Mucosa of rectum (tissue), 2 donors: Measurements from ENCODE around the gene GLRA2.
"Not testable (repeated sequence)": the region's sequence is repeated elsewhere in the genome, so short reads cannot be mapped to it uniquely, and the experiment has no call there.

Source experiments
- H3K27ac ChIP-seq, 2 donors: one replicate each; pipeline ENCODE4 v1.7.0; 2013; ENCODE audit warnings: inconsistent platforms in 2 of 2, low read depth in 2 of 2, low read length in 2 of 2
- H3K27me3 ChIP-seq, 2 donors: one replicate each; pipeline ENCODE4 v1.7.0; 2013; ENCODE audit warnings: low read length in 2 of 2; ENCODE audit not compliant: control insufficient read depth in 2 of 2, insufficient read depth in 2 of 2
- H3K36me3 ChIP-seq, 2 donors: one replicate each; pipeline ENCODE4 v1.7.0; 2013; ENCODE audit warnings: low read length in 2 of 2; ENCODE audit not compliant: control insufficient read depth in 2 of 2, insufficient read depth in 2 of 2
- H3K4me1 ChIP-seq, 2 donors: one replicate each; pipeline ENCODE4 v1.7.0; 2013; ENCODE audit warnings: low read length in 2 of 2, mild to moderate bottlenecking in 1 of 2; ENCODE audit not compliant: control insufficient read depth in 2 of 2, insufficient read depth in 2 of 2
- H3K4me3 ChIP-seq, 2 donors: one replicate each; pipeline ENCODE4 v1.7.0; 2013; ENCODE audit warnings: low read length in 2 of 2
- H3K9ac ChIP-seq, 2 donors: one replicate each; pipeline ENCODE4 v1.7.0; 2013; ENCODE audit warnings: low read length in 2 of 2, low read depth in 1 of 2, mild to moderate bottlenecking in 1 of 2
- H3K9me3 ChIP-seq, 2 donors: one replicate each; pipeline ENCODE4 v1.7.0; 2013; ENCODE audit warnings: low read length in 2 of 2; ENCODE audit not compliant: control insufficient read depth in 2 of 2
- donor health status: healthy.
- donor health status: Normal muscosa, but diverticular disease.

Gene GLRA2

GRCh38 chrX:14641681-14642655 lies 112.6 kb downstream of the GLRA2 start:
- H3K27ac ChIP-seq: no peak overlapping the region
- peaks cover 0 to 3% of the 10 kb centered on the region in 2 donors for H3K27me3 ChIP-seq
- H3K4me3 ChIP-seq: no peak overlapping the region
- H3K9me3 ChIP-seq: no peaks in the 10 kb centered on the region
- no peaks in the 10 kb centered on the region for H3K36me3 ChIP-seq
- no peaks in the 10 kb centered on the region for H3K4me1 ChIP-seq
- H3K9ac ChIP-seq: no peak overlapping the region

DNA sequence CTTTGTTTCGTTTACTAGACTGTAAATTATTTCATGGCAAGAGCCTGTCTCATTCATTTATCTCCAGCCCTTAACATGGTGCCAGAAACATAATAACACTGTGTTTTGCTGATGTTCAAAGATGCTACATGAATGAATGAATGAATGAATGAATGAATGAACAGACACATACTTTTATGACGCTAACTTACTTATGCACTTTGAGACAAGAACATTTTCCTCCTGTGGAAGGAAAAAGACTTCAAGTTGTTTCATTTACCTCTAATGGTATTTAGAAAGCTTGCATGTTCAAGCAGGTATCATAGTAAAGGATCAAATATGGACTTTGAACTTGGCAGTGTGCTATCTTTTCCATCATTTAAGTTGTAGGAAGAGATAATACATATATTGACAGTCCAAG lies 131.6 kb downstream of the GLRA2 start:
- H3K9ac ChIP-seq: no peak overlapping the region
- H3K4me1 ChIP-seq: no peaks in the 10 kb centered on the region
- no peaks in the 10 kb centered on the region for H3K9me3 ChIP-seq
- H3K36me3 ChIP-seq: no peaks in the 10 kb centered on the region
- H3K27me3 ChIP-seq: no peaks in the 10 kb centered on the region
- H3K4me3 ChIP-seq: no peak overlapping the region
- H3K27ac ChIP-seq: no peak overlapping the region

- H3K9me3 ChIP-seq: no peaks in the 10 kb centered on the region
- peaks cover 0 to 4% of the 10 kb centered on the region in 2 donors for H3K27me3 ChIP-seq
- H3K4me1 ChIP-seq: no peaks in the 10 kb centered on the region
- H3K4me3 ChIP-seq: no peak overlapping the region
- H3K9ac ChIP-seq: no peak overlapping the region
- no peak overlapping the region for H3K27ac ChIP-seq
- no peaks in the 10 kb centered on the region for H3K36me3 ChIP-seq
These were observed 141.5 kb downstream of the GLRA2 start for GRCh38 chrX:14670819-14671218.

- Histone ChIP-seq H3K36me3 (no peaks in the 10 kb centered on the region), H3K27me3 (peaks cover 0 to 4% of the 10 kb centered on the region in 2 donors), H3K4me1 (no peaks in the 10 kb centered on the region), H3K27ac (no peak overlapping the region), H3K4me3 (no peak overlapping the region), H3K9me3 (no peaks in the 10 kb centered on the region), H3K9ac (no peak overlapping the region)
These were observed 143.4 kb downstream of the GLRA2 start for GRCh38 chrX:14672611-14673172.

DNA sequence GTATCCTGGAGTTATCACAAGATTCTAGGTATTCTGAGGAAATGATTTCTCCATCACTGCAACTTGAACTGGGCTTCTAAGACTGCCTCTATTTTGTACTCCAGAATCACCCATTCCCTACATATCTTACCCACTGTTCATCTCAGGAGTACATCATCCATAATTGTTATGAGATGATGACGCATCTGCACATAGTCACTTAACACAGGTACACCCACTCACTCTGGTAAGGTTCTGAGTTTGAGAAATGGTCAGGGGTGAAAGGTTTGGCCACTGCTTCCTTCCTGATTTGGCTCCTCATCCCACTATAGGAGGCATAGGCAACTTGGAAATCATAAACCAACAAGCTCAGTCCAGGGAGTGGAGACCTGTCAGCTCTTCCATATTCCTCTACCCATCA lies 143.9 kb downstream of the GLRA2 start:
- Histone ChIP-seq H3K4me3 (no peak overlapping the region), H3K9ac (no peak overlapping the region), H3K27me3 (peaks cover 0 to 4% of the 10 kb centered on the region in 2 donors), H3K4me1 (no peaks in the 10 kb centered on the region), H3K9me3 (no peaks in the 10 kb centered on the region), H3K36me3 (no peaks in the 10 kb centered on the region), H3K27ac (no peak overlapping the region)

GRCh38 chrX:14673764-14674163 lies 144.4 kb downstream of the GLRA2 start:
- Histone ChIP-seq H3K9ac (no peak overlapping the region), H3K4me1 (no peaks in the 10 kb centered on the region), H3K27ac (no peak overlapping the region), H3K36me3 (no peaks in the 10 kb centered on the region), H3K9me3 (no peaks in the 10 kb centered on the region), H3K27me3 (peaks cover 0 to 4% of the 10 kb centered on the region in 2 donors), H3K4me3 (no peak overlapping the region)

- H3K4me1 ChIP-seq: no peaks in the 10 kb centered on the region
- H3K9ac ChIP-seq: no peak overlapping the region
- H3K9me3 ChIP-seq: no peaks in the 10 kb centered on the region
- H3K27ac ChIP-seq: no peak overlapping the region
- H3K36me3 ChIP-seq: no peaks in the 10 kb centered on the region
- no peak overlapping the region for H3K4me3 ChIP-seq
- peaks cover 0 to 4% of the 10 kb centered on the region in 2 donors for H3K27me3 ChIP-seq
These were observed 146.2 kb downstream of the GLRA2 start for GRCh38 chrX:14675500-14675899.

DNA sequence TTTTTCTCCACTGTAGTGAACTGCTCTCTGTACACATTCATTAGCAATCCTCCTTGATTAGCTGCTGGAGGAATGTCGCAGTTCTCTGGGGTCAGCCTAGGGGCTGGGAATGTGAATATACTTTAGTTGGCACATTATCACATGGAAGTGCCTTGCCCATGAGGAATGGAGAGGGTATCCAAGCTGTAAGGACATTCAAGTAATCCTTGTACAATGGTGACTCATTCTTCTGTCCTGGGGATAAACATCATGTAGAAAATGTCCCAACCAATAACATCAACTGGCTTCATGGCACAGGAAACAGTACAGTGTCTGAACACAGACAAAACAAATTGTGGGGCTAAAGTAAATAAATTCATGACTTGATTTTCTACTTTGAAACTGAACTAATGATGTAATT lies 147.1 kb downstream of the GLRA2 start:
- Histone ChIP-seq H3K27ac (no peak overlapping the region), H3K4me1 (no peaks in the 10 kb centered on the region), H3K36me3 (no peaks in the 10 kb centered on the region), H3K9ac (no peak overlapping the region), H3K27me3 (peaks cover 0 to 4% of the 10 kb centered on the region in 2 donors), H3K9me3 (no peaks in the 10 kb centered on the region), H3K4me3 (no peak overlapping the region)

GRCh38 chrX:14688331-14688730 lies 159.0 kb downstream of the GLRA2 start:
- not testable (repeated sequence) for H3K9me3 ChIP-seq, H3K4me3 ChIP-seq, H3K9ac ChIP-seq, H3K36me3 ChIP-seq, H3K27me3 ChIP-seq, H3K4me1 ChIP-seq, H3K27ac ChIP-seq

DNA sequence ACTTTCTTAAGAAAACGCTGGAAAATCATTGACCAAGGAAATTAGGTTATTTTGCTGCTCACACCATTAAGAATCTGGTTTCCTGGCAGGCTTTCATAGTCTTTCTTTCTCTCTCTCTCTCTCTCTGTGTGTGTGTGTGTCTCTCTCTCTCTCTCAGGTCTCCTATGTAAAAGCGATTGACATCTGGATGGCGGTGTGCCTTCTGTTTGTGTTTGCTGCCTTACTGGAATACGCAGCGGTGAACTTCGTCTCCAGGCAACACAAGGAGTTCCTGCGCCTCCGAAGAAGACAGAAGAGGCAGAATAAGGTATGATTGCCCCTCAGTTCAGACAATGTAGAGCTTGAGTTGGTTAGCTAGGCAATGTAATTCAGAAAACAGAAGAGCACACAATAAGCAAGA lies 161.2 kb downstream of the GLRA2 start:
- H3K9ac ChIP-seq: no peak overlapping the region

More for the DNA sequence above, 161.2 kb downstream of the GLRA2 start:
- no peaks in the 10 kb centered on the region for H3K4me1 ChIP-seq
- H3K27ac ChIP-seq: no peak overlapping the region
- no peak overlapping the region for H3K4me3 ChIP-seq
- no peaks in the 10 kb centered on the region for H3K9me3 ChIP-seq
- no peaks in the 10 kb centered on the region for H3K36me3 ChIP-seq
- no peaks in the 10 kb centered on the region for H3K27me3 ChIP-seq
